C4-2B (cell line): Measurements from ENCODE around the gene TRPM1.

Experiments used
- ZFX ChIP-seq: fragments of 450-650 bp; IDR thresholded peaks from 2 replicates; pipeline ENCODE4 v1.6.1; 2017
- TF ChIP-seq, protein P1 (sequence below): fragments of 450-650 bp; conservative IDR thresholded peaks from 2 replicates; pipeline ENCODE4 v1.5.1; 2017; ENCODE audit warnings: mild to moderate bottlenecking

DNA sequence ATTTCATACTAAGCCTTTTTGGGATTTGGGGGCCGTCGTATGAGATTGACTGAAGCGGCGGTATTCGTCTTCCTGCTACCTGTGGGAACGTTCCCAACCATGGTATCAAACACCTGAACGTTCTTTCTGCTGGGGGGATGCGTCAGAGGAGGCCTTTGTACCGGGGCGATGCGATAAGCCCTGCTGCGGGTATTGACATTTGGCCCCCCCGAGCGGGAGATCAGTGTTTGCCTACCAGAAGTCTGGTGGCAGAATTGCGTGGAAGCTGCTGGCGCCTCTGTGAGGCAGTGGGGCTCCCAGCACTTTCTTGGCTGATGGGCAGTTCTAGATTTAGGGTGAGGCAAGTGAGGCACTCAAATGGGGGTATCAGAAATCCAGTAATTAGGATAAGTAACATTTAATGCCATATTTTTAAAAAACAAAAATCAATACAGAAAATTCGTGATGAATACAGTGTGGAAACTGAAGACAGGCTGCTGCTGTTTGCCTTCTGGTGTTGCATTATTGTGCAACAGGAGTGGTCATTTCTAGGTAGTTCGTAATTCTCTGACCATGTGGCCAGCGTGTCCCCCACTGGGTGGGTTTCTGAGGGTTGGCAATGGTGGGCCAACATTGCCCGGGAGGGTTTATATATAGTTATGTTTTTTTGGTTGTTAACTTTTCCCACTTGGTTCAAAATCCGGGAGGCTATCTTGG is 12.7 kb downstream of the TRPM1 start:
- TF ChIP-seq ZFX: no peak
- TF ChIP-seq, protein P1, sequence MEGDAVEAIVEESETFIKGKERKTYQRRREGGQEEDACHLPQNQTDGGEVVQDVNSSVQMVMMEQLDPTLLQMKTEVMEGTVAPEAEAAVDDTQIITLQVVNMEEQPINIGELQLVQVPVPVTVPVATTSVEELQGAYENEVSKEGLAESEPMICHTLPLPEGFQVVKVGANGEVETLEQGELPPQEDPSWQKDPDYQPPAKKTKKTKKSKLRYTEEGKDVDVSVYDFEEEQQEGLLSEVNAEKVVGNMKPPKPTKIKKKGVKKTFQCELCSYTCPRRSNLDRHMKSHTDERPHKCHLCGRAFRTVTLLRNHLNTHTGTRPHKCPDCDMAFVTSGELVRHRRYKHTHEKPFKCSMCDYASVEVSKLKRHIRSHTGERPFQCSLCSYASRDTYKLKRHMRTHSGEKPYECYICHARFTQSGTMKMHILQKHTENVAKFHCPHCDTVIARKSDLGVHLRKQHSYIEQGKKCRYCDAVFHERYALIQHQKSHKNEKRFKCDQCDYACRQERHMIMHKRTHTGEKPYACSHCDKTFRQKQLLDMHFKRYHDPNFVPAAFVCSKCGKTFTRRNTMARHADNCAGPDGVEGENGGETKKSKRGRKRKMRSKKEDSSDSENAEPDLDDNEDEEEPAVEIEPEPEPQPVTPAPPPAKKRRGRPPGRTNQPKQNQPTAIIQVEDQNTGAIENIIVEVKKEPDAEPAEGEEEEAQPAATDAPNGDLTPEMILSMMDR: no peak
